K562 (cell line): Measurements from ENCODE around the gene MYMK. TPM values are rescaled to one million over a fixed set of nuclear protein-coding genes. Genes with fewer than 3 reads are reported as not detected.
A peak's percentile ranks its signal among the peaks of the same experiment; 100 is the strongest.

ENCODE experiments used
- ATAC-seq: fragments of 200-7000 bp; cut with Tn5 transposase; 3 replicates; pipeline ENCODE4 v1.9.1; 2020; ENCODE audit warnings: moderate library complexity
- BruUV-seq: library from RNA; stranded (reverse); fragments of 400-500 nt; replicated peaks from 2 replicates; lab custom pipeline; 2021; lab: Mats Ljungman, UMichigan
- CTCF ChIA-PET: fragments of 300-600 bp; formaldehyde crosslinking; extraction: SDS; loops from one replicate; lab custom pipeline; 2021; ENCODE audit warnings: low intra/inter-chr PET ratio; lab: Yijun Ruan, JAX
- POLR2A ChIA-PET: fragments of 300-600, 350-650 bp; sonication (Branson Sonifier 250); formaldehyde crosslinking; extraction: SDS; loops from one replicate; lab custom pipeline; 2021; ENCODE audit warnings: antibody characterized with exemption, inconsistent platforms; lab: Yijun Ruan, JAX
- DNase-seq, 4 experiments: peaks; one replicate each; pipeline versions ENCODE4 v3.0.0 to v3.0.0-alpha.2; 2011 to 2018; ENCODE audit warnings: low spot score in 3 of 4, mixed read lengths in 3 of 4; ENCODE audit errors: extremely low read depth in 1 of 4
- FAIRE-seq: peaks from 2 replicates; lab custom pipeline; 2011; peaks lifted over from hg19 to GRCh38; lab: Jason Lieb, UNC
- H2AFZ ChIP-seq: 2 replicates; pipeline ENCODE4 v1.6.0; 2011; ENCODE audit warnings: low read depth, low read length, control low read depth, inconsistent platforms
- H3K27ac ChIP-seq: fragments of 200-600 bp; 3 replicates; pipeline ENCODE4 v1.8.0; 2011; ENCODE audit warnings: low read depth, mild to moderate bottlenecking, control low read depth, inconsistent platforms, low read length, moderate library complexity, mixed read lengths; ENCODE audit errors: extremely low read depth
- H3K27me3 ChIP-seq, 2 experiments: fragments of 300-600 bp in 1 of 2; 2 replicates in 1 of 2; 3 replicates in 1 of 2; pipeline versions ENCODE4 v1.6.0 to v1.8.0; 2011; ENCODE audit warnings: inconsistent platforms in 2 of 2, low read length in 2 of 2, mild to moderate bottlenecking in 1 of 2, mixed read lengths in 1 of 2, moderate library complexity in 1 of 2; ENCODE audit not compliant: control insufficient read depth in 2 of 2, insufficient read depth in 2 of 2
- H3K36me3 ChIP-seq: fragments of 300-600 bp; 3 replicates; pipeline ENCODE4 v1.8.0; 2011; ENCODE audit warnings: mild to moderate bottlenecking, low read length, inconsistent platforms; ENCODE audit not compliant: control insufficient read depth, insufficient read depth
- H3K4me1 ChIP-seq, 2 experiments: fragments of 200-600 bp in 1 of 2; replicated peaks in 1 of 2; 2 replicates in 1 of 2; 3 replicates in 1 of 2; pipeline versions ENCODE4 v1.5.1 to v1.8.0; 2011; ENCODE audit warnings: inconsistent platforms in 2 of 2, low read length in 2 of 2, mild to moderate bottlenecking in 1 of 2, mixed read lengths in 1 of 2, moderate library complexity in 1 of 2; ENCODE audit not compliant: control insufficient read depth in 2 of 2, insufficient read depth in 2 of 2
- H3K4me2 ChIP-seq: 2 replicates; pipeline ENCODE4 v1.6.1; 2011; ENCODE audit warnings: low read length, control low read depth, inconsistent platforms, mixed read lengths; ENCODE audit not compliant: insufficient read depth
- H3K4me3 ChIP-seq: fragments of 200-600 bp; sonication (generic), shearing (Covaris generic); 2 replicates; pipeline ENCODE4 v1.5.1; 2016; ENCODE audit warnings: control low read depth, inconsistent platforms
- H3K79me2 ChIP-seq: fragments of 200-600 bp; 3 replicates; pipeline ENCODE4 v1.8.0; 2011; ENCODE audit warnings: low read length, inconsistent platforms; ENCODE audit not compliant: control insufficient read depth, insufficient read depth
- H3K9ac ChIP-seq, 2 experiments: 2 replicates each; pipeline versions ENCODE4 v1.6.0 to v1.6.1; 2011; ENCODE audit warnings: low read depth in 2 of 2, low read length in 2 of 2, control low read depth in 1 of 2, inconsistent platforms in 1 of 2, mild to moderate bottlenecking in 1 of 2, mixed read lengths in 1 of 2; ENCODE audit not compliant: insufficient read depth in 1 of 2
- H3K9me1 ChIP-seq: one replicate; pipeline ENCODE4 v1.6.0; 2011; ENCODE audit warnings: inconsistent platforms, mild to moderate bottlenecking, low read length, moderate library complexity; ENCODE audit not compliant: control insufficient read depth, insufficient read depth
- H3K9me3 ChIP-seq: replicated peaks from 2 replicates; pipeline ENCODE4 v1.5.1; 2011; ENCODE audit warnings: low read depth, low read length, inconsistent platforms; ENCODE audit not compliant: control insufficient read depth, insufficient read depth
- H4K20me1 ChIP-seq: replicated peaks from 2 replicates; pipeline ENCODE4 v1.6.1; 2011; ENCODE audit warnings: low read length, inconsistent platforms, mixed read lengths; ENCODE audit not compliant: control insufficient read depth, insufficient read depth
- ADNP ChIP-seq: fragments of 200-800 bp; sonication (Bioruptor generic); IDR thresholded peaks from 2 replicates; pipeline ENCODE4 v1.6.1; 2016; ENCODE audit warnings: missing genetic modification characterization, missing compliant biosample characterization
- CCAR2 ChIP-seq: fragments of 200-400 bp; formaldehyde crosslinking; IDR thresholded peaks from 2 replicates; pipeline ENCODE4 v1.6.1; 2017; ENCODE audit warnings: mild to moderate bottlenecking, low read depth, low read length
- CTCF ChIP-seq, 3 experiments: IDR thresholded peaks in 2 of 3; conservative IDR thresholded peaks in 1 of 3; 2 replicates each; pipeline ENCODE4 v1.5.1; 2011 to 2012; ENCODE audit warnings: low read length in 3 of 3, mild to moderate bottlenecking in 3 of 3, control low read depth in 2 of 3, improper control_type of control experiment in 1 of 3, inconsistent platforms in 1 of 3, low read depth in 1 of 3, mixed read lengths in 1 of 3, moderate library complexity in 1 of 3; ENCODE audit not compliant: insufficient read depth in 2 of 3
- E2F3 ChIP-seq: fragments of 250-450 bp; sonication (Bioruptor Pico); IDR thresholded peaks from 2 replicates; pipeline ENCODE4 v1.4.0; 2020; ENCODE audit warnings: mild to moderate bottlenecking
- ETV1 ChIP-seq: fragments of 450-650 bp; conservative IDR thresholded peaks from 2 replicates; pipeline ENCODE4 v1.6.1; 2016; ENCODE audit warnings: missing genetic modification characterization, control low read depth, low read depth, missing compliant biosample characterization
- HBP1 ChIP-seq: fragments of 450-650 bp; formaldehyde crosslinking; IDR thresholded peaks from 2 replicates; pipeline ENCODE4 v1.4.0; 2022; ENCODE audit warnings: missing genetic modification characterization
- MXD1 ChIP-seq: fragments of 250-450 bp; sonication (Bioruptor Pico); IDR thresholded peaks from 2 replicates; pipeline ENCODE4 v1.8.0; 2021; ENCODE audit warnings: borderline replicate concordance, mild to moderate bottlenecking, moderate library complexity; ENCODE audit not compliant: poor library complexity, severe bottlenecking
- PREB ChIP-seq: sonication (generic); formaldehyde crosslinking; IDR thresholded peaks from 2 replicates; pipeline ENCODE4 v1.8.1; 2023; ENCODE audit warnings: mild to moderate bottlenecking, missing genetic modification reagents
- RBM15 ChIP-seq: fragments of 200-400 bp; formaldehyde crosslinking; IDR thresholded peaks from 2 replicates; pipeline ENCODE4 v1.6.1; 2018; ENCODE audit warnings: mild to moderate bottlenecking, low read length, moderate library complexity; ENCODE audit not compliant: insufficient read depth
- ZBTB7A ChIP-seq: IDR thresholded peaks from 2 replicates; pipeline ENCODE4 v1.6.1; 2011; ENCODE audit warnings: low read depth, mild to moderate bottlenecking, low read length, moderate library complexity, borderline replicate concordance; ENCODE audit not compliant: control insufficient read depth
- ZNF140 ChIP-seq: fragments of 250-450 bp; sonication (Bioruptor Pico); IDR thresholded peaks from 2 replicates; pipeline ENCODE4 v1.8.0; 2021; ENCODE audit warnings: moderate library complexity, mild to moderate bottlenecking, inconsistent platforms
- ZNF511 ChIP-seq: sonication (generic); formaldehyde crosslinking; IDR thresholded peaks from 2 replicates; pipeline ENCODE4 v1.8.0; 2022; ENCODE audit warnings: mild to moderate bottlenecking, missing genetic modification reagents
- WGBS: fragments of 100-300 bp; shearing (Covaris generic); methylation state at CpG from one replicate; pipeline ENCODE4 v1.1.6; 2016; ENCODE audit warnings: low coverage, mixed read lengths; ENCODE audit not compliant: insufficient coverage; ENCODE audit errors: missing lambda C conversion rate; 5-methylcytosine and 5-hydroxymethylcytosine counted together
- in situ Hi-C: fragments of 300-500 bp; cut with MboI; formaldehyde crosslinking; loops from 4 replicates; pipeline ENCODE4 v1.15.0; 2018; ENCODE audit warnings: inconsistent platforms, mixed read lengths
- intact Hi-C: fragments of 100-400 bp; cut with micrococcal nuclease; formaldehyde crosslinking; loops from 2 replicates; pipeline ENCODE4 v1.14.2; 2022
- polyA plus RNA-seq, 8 experiments: library from polyadenylated mRNA; depleted of rRNA in 4 of 8; stranded (reverse) in 5 of 8; unstranded in 3 of 8; fragments of >200 nt; fragmentation: Nextera tagmentation in 2 of 8; fragmentation: Illumina TruSeq in 1 of 8; extraction: Ambion mirVana in 2 of 8; extraction: Trizol in 1 of 8; gene quantifications; 2 replicates each; pipeline versions ENCODE4 v1.2.1 to v1.2.3, GENCODE V29; 2011 to 2014; ENCODE audit warnings: inconsistent platforms in 1 of 8, missing spikeins in 1 of 8
- total RNA-seq, 7 experiments: library from RNA; depleted of rRNA in 6 of 7; stranded (reverse); fragments of >200 nt in 6 of 7; fragmentation: Illumina TruSeq in 2 of 7; extraction: Trizol in 2 of 7; gene quantifications; 2 replicates each; pipeline versions ENCODE4 v1.2.1 to v1.2.3, GENCODE V29; 2011 to 2021; ENCODE audit warnings: low replicate concordance in 1 of 7

The MYMK gene
- total and polyA plus RNA-seq, 9 of the 15 experiments (the other 6 are each of a cell fraction or from before 2014, with no cell fraction given) = not detected

- TF ChIP-seq ZBTB7A (peak; percentile 54; the same call in 1 of the 2 replicates), PREB (no peak), ADNP (tag) (no peak), ZNF140 (no peak), MXD1 (CRISPR knock-in tag) (no peak), CCAR2 (no peak), E2F3 (no peak), ETV1 (tag) (no peak), HBP1 (no peak), CTCF (IDR thresholded peaks at IDR 0.05 in 2 of 3, conservative IDR thresholded peaks at IDR 0.05 in 1 of 3; ENCODE audit: insufficient read depth in 2 of 3, low read depth in 1 of 3, low read length in 3 of 3) (peak in 2 of 3 experiments; percentile 6 to 7; a peak in 1 of 6 replicates), ZNF511 (CRISPR knock-in tag) (no peak), RBM15 (no peak)
- FAIRE-seq (no peak), DNase-seq (no peak), ATAC-seq (no peak)
- in situ Hi-C loops (no loop called here), intact Hi-C loops (no loop called here)
- peaks cover 23 to 82% of the 10 kb centered on the region in 2 experiments; a peak in 4 of 5 replicates for H3K27me3 ChIP-seq
- H3K9me3 ChIP-seq = no peaks in the 10 kb centered on the region
- no peak overlapping the region for H3K4me2 ChIP-seq
- no peak overlapping the region for H3K27ac ChIP-seq
- CTCF ChIA-PET = no interaction called here
- WGBS = 28% methylated on average over 10 of the region's 10 CpGs
- H3K9ac ChIP-seq = peak overlapping the region in 1 of 2 experiments; percentile 17; a peak in 1 of 4 replicates
- H3K4me1 ChIP-seq = peaks cover 0 to 38% of the 10 kb centered on the region in 2 experiments; a peak in 2 of 5 replicates
- H3K9me1 ChIP-seq = no peaks in the 10 kb centered on the region
- no TSS peak for BruUV-seq
- H3K4me3 ChIP-seq = no peak overlapping the region
- H3K79me2 ChIP-seq = no peaks in the 10 kb centered on the region
- H3K36me3 ChIP-seq = no peaks in the 10 kb centered on the region
- POLR2A ChIA-PET = no interaction called here
- H4K20me1 ChIP-seq = peaks cover 20% of the 10 kb centered on the region
- no peak overlapping the region for H2AFZ ChIP-seq
These were observed 57.7 kb downstream of the MYMK start for GRCh38 chr9:133467101-133467500.
